ENCODE data around the gene RPS21.

RPS21 gene

DNA sequence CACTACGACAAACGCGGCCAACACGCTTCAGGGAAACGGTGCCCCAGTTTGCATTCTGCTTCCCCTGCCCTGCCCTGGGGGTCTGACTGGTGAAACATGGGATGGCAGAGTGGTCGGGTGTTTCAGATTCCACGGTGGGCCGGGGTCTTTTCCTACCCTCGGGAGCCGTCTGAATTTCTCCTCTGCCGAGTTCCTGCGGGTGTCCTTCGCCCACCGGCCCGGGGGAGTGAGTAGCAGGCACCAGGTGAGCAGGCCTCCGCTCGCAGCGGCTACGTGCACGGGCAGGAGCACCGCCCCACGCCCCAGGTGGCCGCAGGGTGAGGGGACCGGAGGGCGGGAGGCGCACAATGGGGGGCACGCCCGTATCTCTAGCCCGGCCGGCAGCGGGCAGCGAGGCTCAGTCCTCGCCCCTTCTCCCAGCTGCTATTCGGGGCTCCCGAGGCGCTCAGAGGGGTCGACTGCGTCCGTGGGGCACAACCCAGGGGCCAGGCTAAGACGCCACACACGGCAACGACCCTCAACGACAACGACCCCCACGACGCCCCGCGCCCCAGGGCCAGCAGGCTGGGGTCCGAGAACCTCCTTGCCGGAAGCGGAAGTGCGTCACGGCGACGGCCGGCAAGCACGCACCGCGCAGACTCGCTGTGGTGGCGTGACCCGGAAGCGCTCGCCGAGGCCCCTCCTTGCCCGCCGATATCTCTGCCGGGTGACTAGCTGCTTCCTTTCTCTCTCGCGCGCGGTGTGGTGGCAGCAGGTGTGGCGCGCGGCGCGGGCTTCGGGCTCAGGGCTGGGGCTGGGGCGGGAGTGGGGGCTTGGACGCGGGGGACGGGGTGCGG is at the start of gene RPS21:
TSS of gene RPS21 (plus strand) at position 721 of the 836 bp plus-strand sequence. CDS start 236 bp downstream, outside the sequence.
- peak; percentile 91 for DNase-seq (ENCODE audit: low read depth)

DNA sequence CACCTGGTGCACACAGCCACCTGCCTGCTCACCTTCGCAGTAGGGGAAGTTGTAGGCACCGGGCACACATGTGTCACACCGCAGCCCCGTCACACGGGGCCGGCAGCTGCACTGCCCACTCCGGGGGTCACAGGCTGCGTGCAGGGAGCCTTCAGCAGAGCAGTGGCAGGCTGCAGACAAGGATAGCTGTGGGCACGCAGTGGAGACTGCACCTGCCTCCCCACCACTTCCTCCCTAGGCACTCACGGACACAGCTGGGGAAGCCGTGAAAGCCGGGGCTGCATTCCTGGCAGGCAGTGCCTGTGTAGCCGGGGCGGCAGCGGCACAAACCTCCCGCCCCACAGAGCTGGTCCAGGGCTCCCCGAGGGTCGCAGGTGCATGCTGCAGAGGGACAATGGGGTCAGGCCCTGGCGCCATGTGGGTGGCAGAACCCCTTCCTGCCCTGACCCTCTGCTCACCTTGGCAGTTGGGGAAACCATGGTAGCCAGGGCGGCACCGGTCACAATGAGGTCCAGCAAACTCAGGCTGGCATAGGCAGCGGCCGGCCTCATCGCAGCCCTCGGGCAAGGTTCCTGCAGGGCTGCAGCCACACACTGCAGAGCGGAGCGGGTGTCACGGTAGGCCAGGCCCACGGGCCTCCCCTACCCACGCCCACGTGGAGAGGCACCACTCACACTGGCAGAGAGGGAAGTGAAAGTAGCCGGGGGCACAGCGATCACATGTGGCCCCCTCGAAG is 49.2 kb upstream of the RPS21 start:
- DNase-seq (ENCODE audit: low read depth): no peak

DNA sequence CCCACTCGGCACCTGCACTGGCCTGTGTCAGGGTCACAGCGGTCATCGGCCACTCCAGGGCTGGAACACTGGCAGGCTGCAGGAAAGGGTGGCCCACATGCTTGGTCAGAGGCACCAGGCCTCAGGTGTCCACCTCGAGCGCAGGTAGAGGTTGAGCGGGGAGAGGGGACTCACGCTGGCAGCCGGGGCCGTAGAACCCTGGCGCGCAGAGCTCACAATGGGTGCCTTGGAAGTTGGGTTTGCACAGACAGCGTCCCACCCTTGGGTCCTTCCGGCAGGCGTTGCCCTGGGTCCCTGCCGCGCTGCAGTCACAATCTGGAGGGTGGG is 48.6 kb upstream of the RPS21 start:
- no peak for DNase-seq (ENCODE audit: low read depth)

DNA sequence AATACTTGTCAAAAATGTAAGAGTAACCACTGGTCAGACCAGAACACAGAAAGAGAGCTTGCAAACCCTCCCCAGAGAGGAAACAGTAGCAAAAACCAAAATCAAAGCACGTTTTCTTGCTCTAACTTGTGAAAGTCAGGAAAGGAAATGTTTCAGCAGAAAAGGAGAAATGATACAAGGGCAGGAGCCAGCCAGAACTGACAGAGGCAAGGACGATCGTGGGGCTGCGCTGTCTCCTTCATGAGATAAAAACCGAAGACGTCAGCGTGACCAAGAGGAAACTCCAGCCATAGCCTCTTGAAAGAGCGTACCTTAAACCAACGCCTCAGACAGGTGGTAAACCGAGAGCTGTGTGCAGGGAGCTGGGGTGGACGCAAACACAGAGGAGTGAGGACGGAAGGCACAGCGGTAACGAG is 47.2 kb upstream of the RPS21 start:
- DNase-seq (ENCODE audit: low read depth): no peak

DNA sequence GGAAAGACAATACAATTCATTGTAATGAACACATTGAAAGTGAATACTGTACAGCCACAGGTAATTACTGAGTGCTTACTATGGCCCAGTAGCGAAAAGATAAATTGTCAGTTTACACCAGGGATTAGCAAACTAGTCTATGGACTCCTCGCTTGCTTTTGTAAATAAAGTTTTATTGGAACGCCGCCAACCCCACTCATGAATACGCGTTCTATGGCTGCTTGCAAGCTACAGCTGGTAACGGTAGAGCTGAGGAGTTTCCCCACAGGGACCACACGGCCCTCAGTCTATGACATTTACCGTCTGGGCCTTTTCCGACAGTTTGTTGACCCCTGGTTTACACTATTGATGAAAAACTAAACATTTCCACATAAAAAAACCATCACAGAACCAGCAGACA is 44.0 kb upstream of the RPS21 start:
- DNase-seq (ENCODE audit: low read depth): no peak

DNA sequence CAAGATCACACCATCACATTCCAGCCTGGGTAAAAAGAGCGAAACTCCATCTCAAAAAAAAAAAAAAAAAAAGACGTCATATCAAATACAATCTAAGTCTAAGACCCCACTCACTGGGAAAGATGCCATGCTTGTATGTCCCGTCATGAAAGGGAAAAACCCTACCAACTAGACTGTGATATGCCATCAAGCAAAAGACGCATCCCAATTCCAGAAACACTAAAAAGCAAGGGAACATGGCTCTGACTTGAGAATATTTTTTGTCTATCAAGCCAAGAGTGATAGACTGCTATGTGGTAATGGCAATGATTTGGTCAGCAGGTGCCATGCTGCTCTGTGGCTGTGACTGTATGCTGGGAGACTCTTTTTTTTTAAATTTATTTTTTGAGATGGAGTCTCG is 42.8 kb upstream of the RPS21 start:
- DNase-seq (ENCODE audit: low read depth): no peak

DNA sequence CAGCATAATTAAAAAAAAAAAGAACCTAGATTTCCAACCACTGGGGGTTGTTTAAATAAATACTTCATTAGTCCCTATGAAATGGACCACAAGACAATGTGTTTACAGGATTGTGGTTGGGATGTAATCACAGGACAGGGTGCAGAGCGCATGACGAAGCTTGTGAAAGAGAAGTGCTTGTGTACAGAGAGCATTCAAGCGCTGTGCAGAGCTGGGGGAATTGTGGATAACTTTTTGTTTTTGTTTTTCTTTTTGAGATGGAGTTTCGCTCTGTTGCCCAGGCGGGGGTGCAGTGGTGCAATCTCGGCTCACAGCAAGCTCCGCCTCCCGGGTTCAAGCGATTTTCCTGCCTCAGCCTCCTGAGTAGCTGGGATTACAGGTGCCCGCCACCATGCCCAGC is 42.1 kb upstream of the RPS21 start:
- no peak for DNase-seq (ENCODE audit: low read depth)

DNA sequence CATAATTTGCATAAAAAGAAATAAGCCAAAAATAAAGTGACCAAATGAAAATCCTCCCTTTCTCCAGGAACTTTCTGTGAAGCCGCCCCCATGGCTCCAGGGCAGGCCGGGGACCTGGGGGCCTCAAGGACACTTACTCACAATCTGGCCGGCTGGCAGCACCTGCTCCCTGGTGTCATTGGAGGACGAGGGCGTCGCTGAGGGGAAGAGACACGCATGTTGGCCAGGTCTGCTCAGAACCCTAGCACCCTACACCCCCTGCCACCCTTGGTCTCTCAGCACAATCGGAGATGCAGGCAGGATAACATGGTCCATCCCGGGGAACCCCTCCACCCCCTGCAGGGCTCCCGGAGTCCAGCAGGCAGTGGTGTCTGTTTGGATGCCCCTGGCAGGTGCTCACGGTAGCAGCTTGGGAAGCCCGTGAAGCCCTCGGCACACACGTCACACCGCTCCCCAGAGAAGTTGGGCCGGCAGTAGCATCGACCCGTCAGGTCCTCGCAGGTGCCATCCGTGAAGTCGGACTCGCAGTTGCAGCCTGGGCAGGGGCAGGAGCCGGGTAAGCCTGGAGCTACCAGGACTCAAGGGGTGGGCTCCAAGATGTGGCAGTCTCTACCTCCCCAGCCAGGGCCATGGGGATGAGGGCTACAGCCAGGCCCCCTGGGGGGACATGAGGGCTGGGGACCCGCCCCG is 41.1 kb upstream of the RPS21 start:
- no peak for DNase-seq (ENCODE audit: low read depth)

DNA sequence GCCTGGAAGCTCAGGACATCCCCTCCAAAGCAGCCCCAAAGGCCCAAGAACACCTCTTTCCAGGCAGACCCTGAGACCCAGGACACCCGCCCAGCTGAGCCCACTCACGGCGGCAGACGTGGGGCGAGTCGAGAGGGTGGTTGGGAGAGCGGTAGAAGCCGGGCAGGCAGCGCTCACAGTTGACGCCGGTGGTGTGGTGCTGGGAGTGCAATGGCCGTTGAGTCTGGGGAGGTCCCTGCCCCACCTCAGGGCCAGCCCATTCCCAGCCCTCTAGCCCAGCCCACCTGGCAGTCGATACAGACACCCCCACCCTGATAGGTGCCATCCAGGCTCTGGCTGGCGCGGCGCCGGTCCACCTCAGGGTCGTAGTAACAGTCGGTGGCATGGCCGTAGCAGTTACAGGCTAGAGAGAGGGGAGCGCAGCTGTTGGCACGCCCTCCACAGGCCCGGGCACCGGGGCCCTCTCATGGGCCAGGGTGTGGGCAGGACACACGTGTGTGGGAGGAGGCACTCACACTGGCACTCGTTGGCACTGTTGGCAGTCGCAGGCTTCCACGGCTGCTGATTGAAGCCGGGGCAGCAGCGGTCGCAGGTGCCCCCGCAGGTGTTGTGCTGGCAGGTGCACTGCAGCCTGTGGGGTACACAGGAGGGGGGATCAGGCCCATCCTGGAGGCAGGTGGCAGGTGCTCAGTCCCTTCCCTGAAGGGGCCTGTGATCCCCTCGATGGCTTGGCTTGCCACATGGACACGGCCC is 40.3 kb upstream of the RPS21 start:
- DNase-seq (ENCODE audit: low read depth): no peak

DNA sequence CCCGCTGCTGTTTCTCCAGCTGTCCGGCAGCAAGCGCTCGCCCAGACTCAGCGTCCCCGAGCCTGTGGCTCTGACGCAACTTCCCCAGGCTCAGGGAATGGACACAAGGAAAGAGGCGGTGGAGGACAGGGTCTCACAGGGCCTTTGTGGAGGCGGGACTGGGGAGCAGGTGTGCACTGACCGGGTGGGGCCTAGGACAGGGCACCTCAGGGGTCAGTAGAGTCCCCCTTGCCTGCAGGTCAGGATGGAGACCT is 39.8 kb upstream of the RPS21 start:
- DNase-seq (ENCODE audit: low read depth): no peak

DNA sequence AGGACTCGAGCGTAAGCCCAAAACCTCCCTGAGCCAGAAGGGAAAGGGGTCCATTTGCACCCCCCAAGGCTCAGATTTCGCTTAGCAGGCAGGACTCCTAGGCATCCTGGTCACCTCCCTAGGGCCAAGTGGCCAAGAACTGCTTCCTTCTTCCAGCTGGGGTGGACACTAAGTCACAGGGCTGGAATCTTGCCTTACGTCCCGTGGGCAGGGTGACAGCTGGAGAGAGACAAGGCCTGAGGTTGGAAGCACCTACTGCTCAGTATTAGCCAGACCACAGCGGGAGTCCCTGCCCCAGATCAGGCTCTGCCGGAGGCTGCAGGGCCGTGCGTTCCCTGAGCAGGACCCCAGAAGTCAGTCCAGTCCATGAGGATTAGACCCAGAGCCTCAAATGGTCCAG is 39.5 kb upstream of the RPS21 start:
- no peak for DNase-seq (ENCODE audit: low read depth)

DNA sequence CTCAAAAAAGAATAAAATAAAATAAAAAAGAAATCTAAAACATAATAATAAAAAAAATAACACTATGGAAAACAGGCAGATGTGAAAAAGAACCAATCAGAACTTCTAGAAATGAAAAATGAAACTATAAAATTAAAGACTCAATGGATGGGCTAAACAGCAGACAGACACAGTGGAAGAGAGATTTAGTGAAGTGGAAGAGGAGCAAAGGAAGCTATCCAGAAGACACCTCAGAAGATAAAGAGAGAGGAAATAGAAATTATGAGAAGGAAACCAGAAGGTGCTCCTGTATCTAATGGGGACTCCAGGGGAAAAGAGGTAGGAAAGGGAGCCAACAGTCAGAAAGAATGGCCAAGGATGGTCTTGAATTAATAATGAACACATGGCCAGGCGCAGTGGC is 38.3 kb upstream of the RPS21 start:
- DNase-seq (ENCODE audit: low read depth): no peak

DNA sequence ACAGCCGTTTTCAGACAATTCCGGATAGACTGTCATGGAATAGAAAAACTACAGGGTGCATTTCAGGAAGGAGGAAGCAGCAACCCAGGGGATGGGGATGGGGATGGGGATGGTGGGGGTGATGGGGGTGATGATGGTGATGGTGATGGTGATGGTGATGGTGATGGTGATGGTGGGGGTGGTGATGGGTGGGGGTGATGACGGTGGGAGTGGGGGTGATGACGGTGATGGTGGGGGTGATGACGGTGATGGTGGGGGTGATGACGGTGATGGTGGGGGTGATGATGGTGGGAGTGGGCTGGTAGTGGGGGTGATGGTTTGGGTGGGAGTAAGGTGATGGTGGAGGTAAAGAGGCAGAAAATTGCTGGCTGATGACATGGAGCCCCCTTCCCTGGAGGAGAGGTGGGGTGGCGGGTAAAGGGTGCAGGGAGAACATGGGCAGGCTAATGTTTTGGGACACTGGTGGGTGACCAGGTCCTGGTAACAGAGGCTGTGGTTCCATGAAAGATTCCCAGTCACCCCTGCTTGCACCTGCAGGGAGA is 37.3 kb upstream of the RPS21 start:
- no peak for DNase-seq (ENCODE audit: low read depth)

DNA sequence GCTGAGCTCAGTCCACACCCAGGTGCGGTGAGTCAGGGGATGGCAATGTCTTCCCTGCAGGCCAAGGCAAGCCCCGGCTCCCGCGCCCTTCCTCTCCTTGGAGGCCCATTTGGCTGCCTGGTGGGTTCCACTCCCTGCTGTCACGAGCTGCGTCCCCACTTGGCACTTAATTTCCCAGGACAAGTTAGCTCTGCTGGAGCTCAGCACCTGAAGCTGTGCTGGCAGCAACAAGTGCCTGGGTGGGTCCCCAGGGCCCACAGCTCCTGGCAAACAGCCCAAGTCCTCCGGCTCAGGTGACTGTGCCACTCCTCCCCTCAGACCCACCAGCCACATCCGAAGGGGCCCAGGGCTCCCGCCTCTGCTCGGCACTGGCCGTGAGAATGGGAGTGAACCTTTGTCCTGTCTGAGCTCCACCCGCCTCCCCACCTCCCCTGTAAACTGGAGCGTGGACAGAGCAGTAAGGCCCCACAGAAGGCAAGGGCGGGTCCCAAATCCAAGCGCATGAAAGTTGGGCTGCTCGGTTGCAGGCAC is 36.7 kb upstream of the RPS21 start:
- no peak for DNase-seq (ENCODE audit: low read depth)

DNA sequence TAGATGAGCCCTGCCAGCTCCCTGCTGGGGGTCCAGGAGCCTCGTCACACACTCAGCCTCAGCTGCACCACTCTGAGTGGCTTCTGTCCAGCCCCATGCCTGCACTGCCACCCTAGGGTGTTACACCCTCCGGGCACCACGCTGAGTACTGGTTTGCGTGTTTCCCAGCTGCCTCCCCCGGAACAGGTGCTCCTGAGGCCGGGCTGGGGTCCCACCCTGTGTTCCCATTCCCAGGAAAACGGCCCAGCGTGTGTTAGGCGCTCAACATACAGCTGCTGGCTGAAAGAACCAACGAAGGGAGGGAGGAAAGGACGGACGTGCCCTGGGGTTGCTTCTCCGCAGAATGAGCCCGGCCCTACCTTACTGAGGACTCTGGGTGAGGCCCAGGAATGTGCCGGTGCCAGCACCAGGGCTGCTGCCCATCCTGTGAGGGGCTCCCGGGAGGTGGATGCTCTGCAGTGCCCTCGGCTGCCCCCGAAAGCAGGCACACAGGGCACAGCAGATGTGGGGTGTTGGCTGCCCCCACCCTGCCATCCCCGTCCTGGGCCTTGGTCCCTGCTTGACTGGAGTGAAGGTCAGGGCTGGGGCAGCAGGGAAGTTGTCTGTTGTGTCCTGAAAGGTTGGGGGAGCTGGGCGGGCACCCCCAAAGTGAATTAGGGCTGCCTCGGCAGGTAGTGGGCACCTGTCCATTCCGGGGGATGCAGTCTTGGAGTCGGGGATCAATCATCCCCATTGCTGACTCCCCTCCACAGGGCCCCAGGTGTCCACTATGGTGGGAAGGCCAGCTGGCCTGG is 36.1 kb upstream of the RPS21 start:
- no peak for DNase-seq (ENCODE audit: low read depth)

DNA sequence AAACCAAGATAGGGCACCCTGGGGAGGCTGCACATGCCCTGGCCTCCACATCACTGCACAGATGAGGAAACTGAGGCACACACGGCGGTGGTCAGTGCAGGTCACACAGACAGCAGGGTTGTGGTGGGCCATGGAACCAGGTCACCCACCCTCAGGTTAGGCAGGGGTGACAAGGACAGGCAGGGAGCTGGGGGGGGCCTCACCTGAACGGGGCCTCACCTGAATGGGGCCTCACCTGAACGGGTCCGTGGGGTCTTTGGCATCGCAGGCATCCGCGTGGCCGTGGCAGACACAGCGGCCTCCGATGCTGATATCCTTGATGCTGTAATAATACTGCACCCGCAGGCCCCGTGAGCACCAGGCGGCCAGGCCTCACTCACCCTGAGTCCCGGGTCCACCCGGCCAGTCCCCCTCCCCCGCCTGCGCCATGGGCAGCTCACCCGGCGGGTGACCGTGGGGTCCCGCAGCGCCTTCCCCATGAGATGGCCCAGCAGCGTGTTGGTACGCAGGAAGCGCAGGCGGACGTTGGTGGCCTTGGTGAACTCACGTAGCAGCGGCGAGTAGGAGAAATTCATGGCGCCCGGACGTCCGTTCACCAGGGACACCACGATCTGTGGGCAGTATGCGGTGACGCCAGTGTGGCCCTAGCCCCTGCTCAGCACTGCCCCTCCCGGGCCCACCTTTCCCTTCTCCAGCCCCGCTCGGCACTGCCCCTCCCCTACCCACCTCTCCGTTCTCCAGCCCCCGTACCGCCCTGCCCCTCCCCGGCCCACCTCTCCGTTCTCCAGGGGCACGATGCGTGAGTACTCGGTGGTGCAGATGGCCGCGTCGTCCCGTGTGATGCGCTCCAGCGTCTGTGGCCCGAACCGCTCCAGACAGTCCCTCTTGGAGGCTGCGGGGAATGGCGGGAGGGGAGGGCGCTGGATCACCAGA is 35.2 kb upstream of the RPS21 start:
- no peak for DNase-seq (ENCODE audit: low read depth)

DNA sequence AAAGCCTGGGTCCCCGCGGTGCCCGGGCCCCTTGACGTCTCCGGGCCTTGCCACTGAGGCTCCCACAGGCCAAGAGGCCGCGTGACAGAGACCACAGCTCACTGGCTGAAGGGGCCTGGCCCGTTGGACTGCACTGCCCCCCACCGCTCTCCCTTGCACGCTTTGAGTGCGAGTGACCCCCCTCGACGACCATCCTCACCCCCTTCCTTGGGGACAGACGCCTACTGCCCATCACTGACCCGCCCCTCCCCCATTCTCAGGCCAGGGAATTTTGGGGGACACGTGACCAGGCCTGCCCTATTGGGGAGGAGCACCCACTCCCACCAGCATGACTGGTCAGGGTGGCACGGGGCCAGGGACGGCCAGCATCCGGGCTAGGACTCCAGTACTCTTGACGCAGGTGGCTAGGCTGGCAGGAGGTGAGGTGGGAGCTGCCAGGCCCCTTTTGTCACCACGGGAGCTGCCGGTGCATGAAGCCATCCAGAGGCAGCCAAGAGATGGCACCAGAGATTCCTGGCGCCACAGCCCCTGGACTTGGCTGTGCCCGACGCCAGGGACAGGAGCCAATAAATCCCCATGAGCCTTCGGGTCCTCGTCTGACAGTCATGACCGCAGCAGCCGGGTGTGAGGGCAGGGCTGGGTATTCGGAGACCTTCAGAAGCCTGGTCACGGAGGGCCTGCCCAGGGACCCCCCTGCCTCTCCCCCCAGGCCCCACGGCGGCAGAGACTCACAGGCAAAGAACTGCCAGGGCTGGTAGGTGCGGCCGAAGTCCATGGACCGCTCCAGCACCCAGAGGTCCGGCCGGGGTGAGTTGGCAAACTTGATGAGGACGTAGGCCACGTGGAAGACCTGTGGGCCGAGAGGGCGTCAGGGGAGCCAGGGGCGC is 34.3 kb upstream of the RPS21 start:
- DNase-seq (ENCODE audit: low read depth): no peak

DNA sequence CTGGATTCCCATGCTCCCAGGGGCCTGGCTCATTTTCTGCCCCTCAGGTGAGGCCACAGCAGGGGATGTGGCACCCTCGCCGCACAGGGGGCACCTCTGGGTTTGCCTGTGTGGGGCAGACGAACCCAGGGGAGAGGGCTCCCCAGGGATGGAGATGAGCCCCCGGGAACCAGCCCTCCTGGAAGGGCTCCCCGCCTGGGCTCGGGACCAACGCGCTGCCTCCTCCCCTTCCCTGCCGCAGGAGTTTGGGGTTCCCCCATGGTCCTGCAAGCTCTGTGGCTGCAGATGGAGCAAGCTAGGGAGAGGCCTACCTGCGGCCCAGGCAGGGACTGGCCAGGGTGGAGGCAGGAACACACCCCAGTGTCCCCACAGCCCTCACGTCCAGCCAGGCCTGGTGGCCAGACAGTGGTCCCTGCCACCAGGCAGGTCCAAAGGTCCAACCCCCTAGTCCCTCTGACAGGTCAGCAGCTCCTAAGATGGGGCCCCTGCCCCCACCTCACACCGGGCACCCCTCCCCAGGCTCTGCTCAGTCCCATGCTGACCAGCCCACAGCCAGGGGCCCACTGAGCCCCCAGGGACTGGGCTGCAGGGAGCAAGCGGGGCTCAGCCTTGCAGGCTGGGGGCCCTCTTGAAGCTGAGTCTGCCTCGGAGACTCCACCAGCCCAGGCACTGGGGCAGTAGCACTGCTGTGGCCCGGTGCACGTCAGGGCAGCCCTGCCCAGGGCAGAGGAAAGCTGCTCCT is 33.4 kb upstream of the RPS21 start:
- no peak for DNase-seq (ENCODE audit: low read depth)

Data from activated T-helper 9 cell treated with anti-CD3 and anti-CD28 coated beads, Interleukin-2, amount 50 U/mL, for 16 hours (primary cell).